Adrenal gland (tissue), 5 donors: Measurements from ENCODE around the gene HLCS.

Source experiments
- CTCF ChIP-seq, 6 experiments: fragments of 450-650 bp in 4 of 6; fragments of 200-600 bp in 2 of 6; sonication (generic) in 1 of 6; IDR thresholded peaks; 1 replicate in 5 of 6; 2 replicates in 1 of 6; pipeline versions ENCODE4 v1.5.1 to v1.8.0; 2016 to 2021; ENCODE audit warnings: antibody characterized with exemption in 6 of 6, mild to moderate bottlenecking in 2 of 6, moderate library complexity in 1 of 6
- POLR2A ChIP-seq, 2 donors: fragments of 450-650 bp; IDR thresholded peaks; one replicate each; pipeline ENCODE4 v1.6.1; 2017; ENCODE audit warnings: antibody characterized with exemption in 2 of 2, mild to moderate bottlenecking in 2 of 2, moderate library complexity in 1 of 2
- donor health status: DM: no; HTN: no; CAD: no.

DNA sequence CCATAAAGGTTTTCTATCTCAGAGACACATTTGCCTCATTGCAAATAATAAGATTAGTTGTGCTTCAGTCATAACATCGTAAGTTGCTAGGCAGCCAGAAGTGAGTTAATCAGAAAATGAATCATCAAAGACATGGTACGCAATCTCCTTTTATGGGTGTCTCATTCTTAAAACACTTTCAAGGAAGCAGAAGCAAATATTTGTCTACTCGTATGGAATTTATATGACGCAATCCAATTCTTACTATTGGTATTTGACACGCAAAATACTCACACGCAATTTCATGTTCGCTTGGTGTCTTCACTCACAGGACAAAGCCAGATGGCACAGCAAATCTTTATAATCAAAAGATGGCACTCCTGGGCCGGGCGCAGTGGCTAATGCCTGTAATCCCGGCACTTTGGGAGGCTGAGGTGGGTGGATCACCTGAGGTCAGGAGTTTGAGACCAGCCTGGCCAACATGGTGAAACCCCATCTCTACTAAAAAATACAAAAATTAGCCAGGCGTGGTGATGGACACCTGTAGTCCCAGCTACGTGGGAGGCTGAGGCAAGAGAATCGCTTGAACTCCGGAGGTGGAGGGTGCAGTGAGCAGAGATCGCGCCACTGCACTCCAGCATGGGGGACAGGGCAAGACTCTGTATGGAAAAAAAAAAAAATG lies 56.4 kb downstream of the HLCS start:
- TF ChIP-seq POLR2A (IDR thresholded peaks at IDR 0.05) (no peak), CTCF (IDR thresholded peaks at IDR 0.05) (no peak)
